ENCODE measurements around the gene CNDP1.

Gene CNDP1

GRCh38 chr18:74571895-74572680, 37.8 kb downstream of the CNDP1 start:
- intact Hi-C loops (cut with DNase I; ENCODE audit: low total_unique reads): no loop called here
- no peaks in the 10 kb centered on the region for H3K36me3 ChIP-seq
- H3K9me3 ChIP-seq: no peaks in the 10 kb centered on the region
- H3K4me3 ChIP-seq: no peak overlapping the region
- no peaks in the 10 kb centered on the region for H3K4me1 ChIP-seq
- TF ChIP-seq CTCF (IDR thresholded peaks at IDR 0.05): no peak
- H3K27ac ChIP-seq: no peak overlapping the region
- no peak for DNase-seq
- no peaks in the 10 kb centered on the region for H3K27me3 ChIP-seq

- TF ChIP-seq CTCF (IDR thresholded peaks at IDR 0.05): no peak
- H3K4me1 ChIP-seq: no peaks in the 10 kb centered on the region
- no peaks in the 10 kb centered on the region for H3K36me3 ChIP-seq
- no peak for DNase-seq
- no peaks in the 10 kb centered on the region for H3K9me3 ChIP-seq
- H3K27ac ChIP-seq: no peak overlapping the region
- H3K27me3 ChIP-seq: no peaks in the 10 kb centered on the region
- no peak overlapping the region for H3K4me3 ChIP-seq
- intact Hi-C loops (cut with DNase I; ENCODE audit: low total_unique reads): no loop called here
Observed at GRCh38 chr18:74573053-74573452, 38.8 kb downstream of the CNDP1 start.

DNA sequence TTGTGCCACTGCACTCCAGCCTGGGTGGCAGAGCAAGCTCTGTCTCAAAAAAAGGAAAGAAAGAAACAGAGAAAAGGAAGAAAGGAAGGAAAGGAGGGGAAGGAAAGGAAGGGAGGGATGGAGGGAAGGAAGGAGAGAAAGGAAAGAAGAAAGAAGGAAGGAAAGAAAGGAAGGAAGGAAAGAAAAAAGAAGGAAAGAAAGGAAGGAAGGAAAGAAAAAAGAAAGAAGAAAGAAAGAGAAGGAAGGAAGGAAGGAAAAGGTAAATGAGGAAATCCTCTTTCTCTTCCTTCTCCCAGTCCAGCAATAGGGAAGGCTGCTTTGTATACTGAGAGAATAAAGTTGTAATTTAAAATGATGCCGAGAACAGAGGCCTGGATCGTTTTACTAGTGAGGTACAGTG, 40.6 kb downstream of the CNDP1 start:
- H3K27ac ChIP-seq: no peak overlapping the region
- no peaks in the 10 kb centered on the region for H3K27me3 ChIP-seq
- no peaks in the 10 kb centered on the region for H3K4me1 ChIP-seq
- no peak overlapping the region for H3K4me3 ChIP-seq
- no peak for TF ChIP-seq CTCF (IDR thresholded peaks at IDR 0.05)
- no peaks in the 10 kb centered on the region for H3K36me3 ChIP-seq
- no peak for DNase-seq
- H3K9me3 ChIP-seq: no peaks in the 10 kb centered on the region
- intact Hi-C loops (cut with DNase I; ENCODE audit: low total_unique reads): no loop called here

- H3K9me3 ChIP-seq: no peaks in the 10 kb centered on the region
- H3K27me3 ChIP-seq: peaks cover 0 to 14% of the 10 kb centered on the region in 2 donors
- H3K27ac ChIP-seq: no peak overlapping the region
- no peak for TF ChIP-seq CTCF (IDR thresholded peaks at IDR 0.05)
- no peak for DNase-seq
- H3K36me3 ChIP-seq: no peaks in the 10 kb centered on the region
- H3K4me1 ChIP-seq: no peaks in the 10 kb centered on the region
- no peak overlapping the region for H3K4me3 ChIP-seq
- intact Hi-C loops (cut with DNase I; ENCODE audit: low total_unique reads): no loop called here
Observed at GRCh38 chr18:74577019-74577418, 42.7 kb downstream of the CNDP1 start.

DNA sequence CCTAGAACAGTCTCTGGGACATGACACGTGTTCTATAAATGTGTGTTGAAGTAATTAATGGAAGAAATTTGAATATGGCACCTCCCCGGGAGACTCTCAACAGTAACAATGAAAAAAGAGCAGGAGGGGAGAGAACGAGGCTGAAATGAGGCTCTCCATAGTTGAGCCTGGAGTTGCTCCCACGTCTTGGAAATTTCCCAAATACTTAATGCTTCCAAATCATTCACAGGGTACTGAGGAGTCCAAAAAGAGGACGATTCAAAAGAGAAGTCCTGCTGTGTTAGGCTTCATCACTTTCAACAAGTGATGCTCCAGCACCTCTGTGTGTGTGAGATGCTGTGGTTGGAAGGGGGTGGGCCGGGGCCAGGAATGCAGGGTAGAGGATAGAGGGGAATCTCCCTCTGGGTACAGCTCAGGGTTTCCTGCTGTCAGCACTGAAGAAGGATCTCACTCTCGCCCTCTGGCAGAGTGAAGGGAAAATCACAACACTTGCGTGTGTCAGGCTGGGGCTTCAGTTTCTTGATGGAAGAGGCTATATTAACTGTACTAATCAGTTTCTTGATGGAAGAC, 45.3 kb downstream of the CNDP1 start:
- no peak for DNase-seq
- H3K36me3 ChIP-seq: no peaks in the 10 kb centered on the region
- H3K9me3 ChIP-seq: no peaks in the 10 kb centered on the region
- H3K4me1 ChIP-seq: no peaks in the 10 kb centered on the region
- H3K4me3 ChIP-seq: no peak overlapping the region
- TF ChIP-seq CTCF (IDR thresholded peaks at IDR 0.05): no peak
- intact Hi-C loops (cut with DNase I; ENCODE audit: low total_unique reads): no loop called here
- no peak overlapping the region for H3K27ac ChIP-seq
- peaks cover 0 to 17% of the 10 kb centered on the region in 2 donors for H3K27me3 ChIP-seq

Measured in tibial artery (tissue), 4 donors.